ENCODE results near the gene CXCR1. TPM values are rescaled to one million over a fixed set of nuclear protein-coding genes. Genes with fewer than 3 reads are reported as not detected.

CXCR1 gene
- total and polyA plus RNA-seq, 4 donors: 0.20 to 3.5 (median 1.2) TPM

DNA sequence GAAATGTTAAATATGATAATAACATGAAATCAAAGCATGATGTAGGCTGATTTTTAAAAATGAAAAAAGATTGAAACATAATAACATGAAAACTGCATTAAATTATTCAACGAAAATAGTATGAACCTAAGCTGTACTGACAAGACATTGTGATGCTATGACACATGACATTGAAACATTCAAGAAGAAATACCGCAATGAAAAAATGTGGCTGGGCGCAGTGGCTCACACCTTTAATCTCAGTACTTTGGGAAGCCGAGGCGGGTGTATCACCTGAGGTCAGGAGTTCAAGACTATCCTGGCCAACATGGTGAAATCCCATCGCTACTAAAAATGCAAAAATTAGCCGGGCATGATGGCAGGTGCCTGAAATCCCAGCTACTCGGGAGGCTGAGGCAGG, 14.6 kb downstream of the CXCR1 start:
- Histone ChIP-seq H3K9me3 (ENCODE audit: control insufficient read depth, low read length) (no peaks in the 10 kb centered on the region), H3K4me3 (ENCODE audit: low read length in 2 of 2) (no peak overlapping the region), H3K27ac (ENCODE audit: low read depth in 1 of 2, low read length in 2 of 2) (no peak overlapping the region), H3K36me3 (ENCODE audit: control insufficient read depth in 1 of 2, insufficient read depth in 2 of 2, low read length in 1 of 2) (no peaks in the 10 kb centered on the region), H3K4me1 (ENCODE audit: control insufficient read depth in 1 of 2, insufficient read depth in 2 of 2, low read length in 2 of 2) (no peaks in the 10 kb centered on the region), H3K27me3 (ENCODE audit: control insufficient read depth in 1 of 2, insufficient read depth in 2 of 2, low read length in 1 of 2) (no peaks in the 10 kb centered on the region)
- intact Hi-C loops (cut with DNase I): no loop called here
- WGBS, 2 donors: 90 to 94% methylated on average over 8 of the region's 8 CpGs
- ATAC-seq (ENCODE audit: low FRiP score) (no peak), DNase-seq (no peak)

DNA sequence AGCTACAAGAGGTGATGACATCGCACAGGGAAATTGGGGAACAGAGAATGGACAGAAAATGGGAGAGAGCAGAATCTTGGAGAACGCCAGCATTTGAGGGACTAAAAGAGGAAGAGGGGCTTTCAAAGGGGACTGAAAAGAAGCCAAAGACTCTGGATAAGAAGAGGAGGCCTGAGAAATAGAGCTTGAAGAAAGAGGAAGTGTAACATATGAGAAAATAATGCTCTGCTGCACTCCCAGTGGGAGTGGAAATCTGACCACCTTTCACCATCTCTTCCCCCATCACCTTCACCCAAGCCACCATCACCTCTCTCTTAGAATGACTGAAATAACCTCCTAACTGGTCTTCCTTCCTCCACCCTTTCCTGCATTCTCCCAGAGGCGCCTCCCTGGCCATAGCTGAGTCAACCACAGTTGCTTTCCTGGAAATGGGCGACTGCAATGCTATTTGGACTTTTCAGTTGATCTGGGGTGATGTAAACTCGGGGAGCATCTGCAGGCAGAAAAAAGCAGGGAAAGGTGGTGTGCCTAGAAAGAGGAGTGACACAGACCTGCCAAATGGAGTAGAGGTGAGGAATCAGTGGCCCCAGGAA, 16.8 kb downstream of the CXCR1 start:
- H3K27me3 ChIP-seq (ENCODE audit: control insufficient read depth in 1 of 2, insufficient read depth in 2 of 2, low read length in 1 of 2): no peaks in the 10 kb centered on the region
- no peak overlapping the region for H3K4me3 ChIP-seq (ENCODE audit: low read length in 2 of 2)
- intact Hi-C loops (cut with DNase I): no loop called here
- no peak for ATAC-seq (ENCODE audit: low FRiP score)
- no peaks in the 10 kb centered on the region for H3K9me3 ChIP-seq (ENCODE audit: control insufficient read depth, low read length)
- H3K36me3 ChIP-seq (ENCODE audit: control insufficient read depth in 1 of 2, insufficient read depth in 2 of 2, low read length in 1 of 2): no peaks in the 10 kb centered on the region
- no peak for DNase-seq
- no peaks in the 10 kb centered on the region for H3K4me1 ChIP-seq (ENCODE audit: control insufficient read depth in 1 of 2, insufficient read depth in 2 of 2, low read length in 2 of 2)
- 82 to 84% methylated on average over 5 of the region's 5 CpGs for WGBS, 2 donors
- H3K27ac ChIP-seq (ENCODE audit: low read depth in 1 of 2, low read length in 2 of 2): no peak overlapping the region

DNA sequence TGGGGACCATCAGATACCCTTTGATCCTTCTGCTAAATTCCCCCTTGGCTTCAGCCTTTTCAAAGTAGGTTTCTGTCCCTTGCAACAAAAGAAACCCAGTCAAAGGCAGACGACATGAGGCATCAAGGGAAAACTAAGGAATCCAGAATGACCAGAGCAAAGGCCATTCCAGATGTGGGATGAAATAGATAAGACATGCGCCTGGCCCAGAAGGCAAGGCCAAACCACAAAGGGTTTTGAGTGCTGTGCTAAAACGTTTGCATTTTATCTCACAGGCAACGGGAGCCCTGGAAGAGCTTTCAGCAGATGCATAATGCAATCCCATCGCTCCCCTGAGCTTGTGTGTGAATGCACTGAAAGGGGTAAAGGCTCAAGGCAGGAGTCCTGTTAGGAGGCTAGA, 17.7 kb downstream of the CXCR1 start:
- 67% methylated on average over 5 of the region's 5 CpGs for WGBS, 2 donors
- intact Hi-C loops (cut with DNase I): no loop called here
- Histone ChIP-seq H3K27me3 (ENCODE audit: control insufficient read depth in 1 of 2, insufficient read depth in 2 of 2, low read length in 1 of 2) (no peaks in the 10 kb centered on the region), H3K36me3 (ENCODE audit: control insufficient read depth in 1 of 2, insufficient read depth in 2 of 2, low read length in 1 of 2) (no peaks in the 10 kb centered on the region), H3K4me1 (ENCODE audit: control insufficient read depth in 1 of 2, insufficient read depth in 2 of 2, low read length in 2 of 2) (no peaks in the 10 kb centered on the region), H3K27ac (ENCODE audit: low read depth in 1 of 2, low read length in 2 of 2) (no peak overlapping the region), H3K9me3 (ENCODE audit: control insufficient read depth, low read length) (no peaks in the 10 kb centered on the region), H3K4me3 (ENCODE audit: low read length in 2 of 2) (no peak overlapping the region)
- DNase-seq (no peak), ATAC-seq (ENCODE audit: low FRiP score) (no peak)

DNA sequence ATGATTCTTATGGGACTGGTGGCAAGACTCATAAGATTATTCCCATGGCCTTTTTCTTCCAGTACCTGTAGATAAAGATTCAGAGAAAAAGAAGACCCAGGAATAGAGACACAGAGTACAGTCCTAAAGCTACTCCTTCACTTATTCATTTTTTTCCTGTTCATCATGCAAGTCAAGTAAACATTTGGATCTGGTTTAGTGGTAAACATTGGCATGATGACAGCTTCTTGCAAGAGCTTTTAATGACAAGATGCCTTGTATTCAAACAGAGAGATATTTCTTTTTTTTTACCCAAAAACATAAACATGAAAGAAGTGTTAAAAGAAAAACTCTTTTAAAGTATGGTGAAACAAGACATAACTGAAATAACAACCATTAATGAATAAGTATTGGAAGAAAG, 20.7 kb downstream of the CXCR1 start:
- intact Hi-C loops (cut with DNase I): no loop called here
- DNase-seq: no peak
- ATAC-seq (ENCODE audit: low FRiP score): no peak

DNA sequence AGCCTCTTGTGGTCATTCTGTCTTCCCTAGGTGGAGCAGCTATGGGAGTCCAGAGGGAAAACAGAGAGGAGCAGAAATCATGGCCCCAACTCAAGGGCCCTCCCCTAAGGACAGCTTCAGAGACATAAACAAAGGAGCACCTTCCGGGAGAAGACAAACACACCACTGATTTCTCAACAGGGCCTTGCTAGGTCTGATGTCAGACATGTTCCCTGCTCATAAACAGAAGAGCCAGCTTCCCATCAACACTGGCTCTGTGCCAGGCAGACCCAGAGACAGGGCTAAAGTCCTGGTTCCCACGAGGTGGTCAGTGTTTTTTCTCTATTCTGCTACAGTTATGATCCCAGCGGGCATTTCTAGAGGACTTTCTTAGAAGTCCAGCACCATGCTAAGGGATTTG, 21.6 kb downstream of the CXCR1 start:
- no peaks in the 10 kb centered on the region for H3K27me3 ChIP-seq (ENCODE audit: control insufficient read depth in 1 of 2, insufficient read depth in 2 of 2, low read length in 1 of 2)
- WGBS, 2 donors: 57 to 65% methylated on average over 3 of the region's 3 CpGs
- intact Hi-C loops (cut with DNase I): no loop called here
- DNase-seq (no peak), ATAC-seq (ENCODE audit: low FRiP score) (no peak)
- H3K27ac ChIP-seq (ENCODE audit: low read depth in 1 of 2, low read length in 2 of 2): no peak overlapping the region
- no peaks in the 10 kb centered on the region for H3K4me1 ChIP-seq (ENCODE audit: control insufficient read depth in 1 of 2, insufficient read depth in 2 of 2, low read length in 2 of 2)
- H3K4me3 ChIP-seq (ENCODE audit: low read length in 2 of 2): no peak overlapping the region
- no peaks in the 10 kb centered on the region for H3K36me3 ChIP-seq (ENCODE audit: control insufficient read depth in 1 of 2, insufficient read depth in 2 of 2, low read length in 1 of 2)
- no peaks in the 10 kb centered on the region for H3K9me3 ChIP-seq (ENCODE audit: control insufficient read depth, low read length)

More for the DNA sequence above, 20.7 kb downstream of the CXCR1 start:
- Histone ChIP-seq H3K4me3 (ENCODE audit: low read length in 2 of 2) (no peak overlapping the region), H3K27ac (ENCODE audit: low read depth in 1 of 2, low read length in 2 of 2) (no peak overlapping the region), H3K4me1 (ENCODE audit: control insufficient read depth in 1 of 2, insufficient read depth in 2 of 2, low read length in 2 of 2) (no peaks in the 10 kb centered on the region), H3K9me3 (ENCODE audit: control insufficient read depth, low read length) (no peaks in the 10 kb centered on the region), H3K27me3 (ENCODE audit: control insufficient read depth in 1 of 2, insufficient read depth in 2 of 2, low read length in 1 of 2) (no peaks in the 10 kb centered on the region), H3K36me3 (ENCODE audit: control insufficient read depth in 1 of 2, insufficient read depth in 2 of 2, low read length in 1 of 2) (no peaks in the 10 kb centered on the region)

DNA sequence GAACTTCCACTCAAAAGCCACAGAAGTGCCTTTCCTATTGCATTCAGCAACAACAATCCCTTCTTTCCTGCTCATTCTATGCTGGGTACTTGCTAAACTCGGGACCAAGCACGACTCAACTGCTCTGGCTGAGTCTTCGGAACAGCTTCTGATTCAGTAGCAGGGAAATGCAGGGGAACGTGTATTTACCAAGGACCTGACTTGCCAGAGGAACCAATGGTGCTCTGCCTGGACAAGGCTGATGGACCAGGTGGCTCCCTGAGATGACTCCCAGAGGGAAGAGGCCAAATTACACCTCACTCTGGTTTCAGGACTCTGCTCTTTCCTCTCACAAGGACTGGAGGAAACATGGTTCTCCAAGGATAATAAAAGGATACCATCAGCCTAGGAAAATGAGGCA, 28.7 kb downstream of the CXCR1 start:
- ATAC-seq (ENCODE audit: low FRiP score) (no peak), DNase-seq (no peak)
- H3K4me3 ChIP-seq (ENCODE audit: low read length in 2 of 2): no peak overlapping the region
- intact Hi-C loops (cut with DNase I): no loop called here
- 69 to 70% methylated on average over 4 of the region's 4 CpGs for WGBS, 2 donors
- no peaks in the 10 kb centered on the region for H3K36me3 ChIP-seq (ENCODE audit: control insufficient read depth in 1 of 2, insufficient read depth in 2 of 2, low read length in 1 of 2)
- no peaks in the 10 kb centered on the region for H3K9me3 ChIP-seq (ENCODE audit: control insufficient read depth, low read length)
- no peaks in the 10 kb centered on the region for H3K4me1 ChIP-seq (ENCODE audit: control insufficient read depth in 1 of 2, insufficient read depth in 2 of 2, low read length in 2 of 2)
- no peak overlapping the region for H3K27ac ChIP-seq (ENCODE audit: low read depth in 1 of 2, low read length in 2 of 2)
- no peaks in the 10 kb centered on the region for H3K27me3 ChIP-seq (ENCODE audit: control insufficient read depth in 1 of 2, insufficient read depth in 2 of 2, low read length in 1 of 2)

DNA sequence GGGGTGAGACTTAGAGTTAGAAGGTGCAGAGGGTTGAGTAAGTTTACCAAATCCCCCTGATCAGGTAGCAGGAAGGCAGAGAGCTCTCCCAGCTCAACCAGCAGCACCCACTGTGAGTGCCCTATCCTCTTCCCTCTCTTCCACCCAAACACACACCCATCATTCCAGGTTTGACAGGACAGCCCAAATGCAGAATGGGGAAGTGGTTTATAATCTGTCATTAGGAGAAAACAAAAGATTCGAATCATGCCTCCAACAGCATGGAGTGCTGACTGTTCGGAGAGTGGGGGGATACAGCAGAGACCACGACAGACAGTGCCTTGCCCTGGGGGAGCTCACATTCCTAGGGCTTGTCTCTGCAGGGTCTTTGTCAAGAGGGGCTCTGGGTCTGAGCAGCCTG, 29.2 kb downstream of the CXCR1 start:
- Histone ChIP-seq H3K27me3 (ENCODE audit: control insufficient read depth in 1 of 2, insufficient read depth in 2 of 2, low read length in 1 of 2) (no peaks in the 10 kb centered on the region), H3K4me3 (ENCODE audit: low read length in 2 of 2) (no peak overlapping the region), H3K9me3 (ENCODE audit: control insufficient read depth, low read length) (no peaks in the 10 kb centered on the region), H3K27ac (ENCODE audit: low read depth in 1 of 2, low read length in 2 of 2) (no peak overlapping the region), H3K36me3 (ENCODE audit: control insufficient read depth in 1 of 2, insufficient read depth in 2 of 2, low read length in 1 of 2) (no peaks in the 10 kb centered on the region), H3K4me1 (ENCODE audit: control insufficient read depth in 1 of 2, insufficient read depth in 2 of 2, low read length in 2 of 2) (no peaks in the 10 kb centered on the region)
- no peak for DNase-seq
- 50 to 56% methylated on average over 3 of the region's 3 CpGs for WGBS, 2 donors
- no peak for ATAC-seq (ENCODE audit: low FRiP score)
- intact Hi-C loops (cut with DNase I): no loop called here

DNA sequence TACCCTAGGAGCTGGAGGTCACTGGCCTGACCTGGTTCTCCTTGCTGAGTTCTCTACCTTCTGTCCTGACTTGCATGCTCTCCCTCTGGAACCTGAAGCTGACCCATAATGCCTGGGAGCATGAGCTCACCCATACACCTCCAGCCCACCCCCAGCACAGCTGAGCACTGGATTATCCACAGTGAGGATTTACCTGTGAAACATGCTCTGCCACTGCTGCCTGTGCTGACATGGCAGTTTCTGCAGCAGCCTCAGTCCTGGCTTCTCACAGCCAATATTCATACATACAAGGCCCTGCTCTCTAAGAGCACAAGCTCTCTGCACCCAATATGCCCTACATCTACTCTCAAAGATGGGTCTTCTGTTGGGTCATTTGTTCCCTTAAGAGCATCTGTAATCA, 35.9 kb downstream of the CXCR1 start:
- Histone ChIP-seq H3K9me3 (ENCODE audit: control insufficient read depth, low read length) (no peaks in the 10 kb centered on the region), H3K27me3 (ENCODE audit: control insufficient read depth in 1 of 2, insufficient read depth in 2 of 2, low read length in 1 of 2) (no peaks in the 10 kb centered on the region), H3K36me3 (ENCODE audit: control insufficient read depth in 1 of 2, insufficient read depth in 2 of 2, low read length in 1 of 2) (no peaks in the 10 kb centered on the region), H3K27ac (ENCODE audit: low read depth in 1 of 2, low read length in 2 of 2) (no peak overlapping the region), H3K4me3 (ENCODE audit: low read length in 2 of 2) (no peak overlapping the region), H3K4me1 (ENCODE audit: control insufficient read depth in 1 of 2, insufficient read depth in 2 of 2, low read length in 2 of 2) (no peaks in the 10 kb centered on the region)
- intact Hi-C loops (cut with DNase I): no loop called here
- DNase-seq: no peak
- no peak for ATAC-seq (ENCODE audit: low FRiP score)

DNA sequence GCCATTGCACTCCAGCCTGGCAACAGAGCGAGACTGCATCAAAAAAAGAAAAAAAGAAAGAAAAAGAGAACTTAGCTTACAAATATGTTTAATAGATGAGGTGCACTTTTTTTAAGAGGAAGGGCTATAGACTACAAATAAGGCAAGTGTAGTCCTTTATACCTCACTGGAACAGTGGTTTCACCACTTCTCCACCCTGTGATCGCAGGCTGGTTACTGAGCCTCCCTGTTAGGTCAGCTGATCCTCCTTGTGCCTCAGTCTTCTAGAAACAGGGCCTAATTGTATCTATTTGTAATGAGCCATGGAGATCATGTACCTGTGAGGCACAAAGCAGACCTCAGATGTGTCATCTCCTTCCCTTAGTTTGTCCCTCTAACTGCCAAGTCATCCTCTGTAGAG, 36.4 kb downstream of the CXCR1 start:
- WGBS, 2 donors: 91 to 98% methylated on average over 2 of the region's 2 CpGs
- H3K27ac ChIP-seq (ENCODE audit: low read depth in 1 of 2, low read length in 2 of 2): no peak overlapping the region
- DNase-seq: no peak
- intact Hi-C loops (cut with DNase I): no loop called here
- H3K4me1 ChIP-seq (ENCODE audit: control insufficient read depth in 1 of 2, insufficient read depth in 2 of 2, low read length in 2 of 2): no peaks in the 10 kb centered on the region
- no peaks in the 10 kb centered on the region for H3K9me3 ChIP-seq (ENCODE audit: control insufficient read depth, low read length)
- H3K4me3 ChIP-seq (ENCODE audit: low read length in 2 of 2): no peak overlapping the region
- no peak for ATAC-seq (ENCODE audit: low FRiP score)
- H3K36me3 ChIP-seq (ENCODE audit: control insufficient read depth in 1 of 2, insufficient read depth in 2 of 2, low read length in 1 of 2): no peaks in the 10 kb centered on the region
- H3K27me3 ChIP-seq (ENCODE audit: control insufficient read depth in 1 of 2, insufficient read depth in 2 of 2, low read length in 1 of 2): no peaks in the 10 kb centered on the region
